ENCODE data around the gene ATP2B2.

- TF ChIP-seq BACH2 (CRISPR knock-in tag; IDR thresholded peaks at IDR 0.05; ENCODE audit: borderline replicate concordance), result no peak
- TF ChIP-seq, protein P1, sequence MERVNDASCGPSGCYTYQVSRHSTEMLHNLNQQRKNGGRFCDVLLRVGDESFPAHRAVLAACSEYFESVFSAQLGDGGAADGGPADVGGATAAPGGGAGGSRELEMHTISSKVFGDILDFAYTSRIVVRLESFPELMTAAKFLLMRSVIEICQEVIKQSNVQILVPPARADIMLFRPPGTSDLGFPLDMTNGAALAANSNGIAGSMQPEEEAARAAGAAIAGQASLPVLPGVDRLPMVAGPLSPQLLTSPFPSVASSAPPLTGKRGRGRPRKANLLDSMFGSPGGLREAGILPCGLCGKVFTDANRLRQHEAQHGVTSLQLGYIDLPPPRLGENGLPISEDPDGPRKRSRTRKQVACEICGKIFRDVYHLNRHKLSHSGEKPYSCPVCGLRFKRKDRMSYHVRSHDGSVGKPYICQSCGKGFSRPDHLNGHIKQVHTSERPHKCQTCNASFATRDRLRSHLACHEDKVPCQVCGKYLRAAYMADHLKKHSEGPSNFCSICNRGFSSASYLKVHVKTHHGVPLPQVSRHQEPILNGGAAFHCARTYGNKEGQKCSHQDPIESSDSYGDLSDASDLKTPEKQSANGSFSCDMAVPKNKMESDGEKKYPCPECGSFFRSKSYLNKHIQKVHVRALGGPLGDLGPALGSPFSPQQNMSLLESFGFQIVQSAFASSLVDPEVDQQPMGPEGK (CRISPR knock-in tag; IDR thresholded peaks at IDR 0.05; ENCODE audit: borderline replicate concordance), result no peak
- TF ChIP-seq, protein P2, sequence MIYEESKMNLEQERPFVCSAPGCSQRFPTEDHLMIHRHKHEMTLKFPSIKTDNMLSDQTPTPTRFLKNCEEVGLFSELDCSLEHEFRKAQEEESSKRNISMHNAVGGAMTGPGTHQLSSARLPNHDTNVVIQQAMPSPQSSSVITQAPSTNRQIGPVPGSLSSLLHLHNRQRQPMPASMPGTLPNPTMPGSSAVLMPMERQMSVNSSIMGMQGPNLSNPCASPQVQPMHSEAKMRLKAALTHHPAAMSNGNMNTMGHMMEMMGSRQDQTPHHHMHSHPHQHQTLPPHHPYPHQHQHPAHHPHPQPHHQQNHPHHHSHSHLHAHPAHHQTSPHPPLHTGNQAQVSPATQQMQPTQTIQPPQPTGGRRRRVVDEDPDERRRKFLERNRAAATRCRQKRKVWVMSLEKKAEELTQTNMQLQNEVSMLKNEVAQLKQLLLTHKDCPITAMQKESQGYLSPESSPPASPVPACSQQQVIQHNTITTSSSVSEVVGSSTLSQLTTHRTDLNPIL (CRISPR knock-in tag; IDR thresholded peaks at IDR 0.05; ENCODE audit: low read depth), result no peak
- no peak for TF ChIP-seq ZNF70 (CRISPR knock-in tag; IDR thresholded peaks at IDR 0.05)
- no peak for TF ChIP-seq TCF4 (CRISPR knock-in tag; IDR thresholded peaks at IDR 0.05; ENCODE audit: borderline replicate concordance)
- TF ChIP-seq TOX (CRISPR knock-in tag; IDR thresholded peaks at IDR 0.05; ENCODE audit: borderline replicate concordance), result no peak
- TF ChIP-seq ZNF8 (CRISPR knock-in tag; IDR thresholded peaks at IDR 0.05), result no peak
- TF ChIP-seq ZFP30 (CRISPR knock-in tag; IDR thresholded peaks at IDR 0.05), result no peak
- no peak for TF ChIP-seq ARNTL (CRISPR knock-in tag; IDR thresholded peaks at IDR 0.05; ENCODE audit: borderline replicate concordance, low read depth)
Measured at GRCh38 chr3:10315101-10315500, 190.3 kb downstream of the ATP2B2 start.

Data from SK-N-SH treated with all-trans-retinoic acid at 6 μM for 48 hours (cell line).